ENCODE data around the gene DGKE. TPM values are rescaled to one million over a fixed set of nuclear protein-coding genes. Genes with fewer than 3 reads are reported as not detected.

DGKE gene
- total RNA-seq, 1 donor from 2014 or later = 2.8 TPM

- no peak overlapping the region for H3K27ac Mint-ChIP-seq (ENCODE audit: unreplicated experiment)
Observed at GRCh38 chr17:56812901-56813388, 21.0 kb upstream of the DGKE start.

GRCh38 chr17:56815711-56816110 lies 18.2 kb upstream of the DGKE start:
- H3K27me3 Mint-ChIP-seq (ENCODE audit: unreplicated experiment) = no peaks in the 10 kb centered on the region

More at GRCh38 chr17:56812901-56813388, 21.0 kb upstream of the DGKE start:
- no peak for TF ChIP-seq CTCF (IDR thresholded peaks at IDR 0.05; ENCODE audit: partially characterized antibody, unreplicated experiment)
- H3K4me3 Mint-ChIP-seq (ENCODE audit: unreplicated experiment) = no peak overlapping the region
- no peaks in the 10 kb centered on the region for H3K27me3 Mint-ChIP-seq (ENCODE audit: unreplicated experiment)
- H3K36me3 Mint-ChIP-seq (ENCODE audit: unreplicated experiment) = no peaks in the 10 kb centered on the region
- DNase-seq = no peak
- peaks cover 5% of the 10 kb centered on the region for H3K4me1 Mint-ChIP-seq (ENCODE audit: low read depth, unreplicated experiment)
- H3K9me3 Mint-ChIP-seq (ENCODE audit: unreplicated experiment) = no peaks in the 10 kb centered on the region

GRCh38 chr17:56817066-56817465 lies 16.9 kb upstream of the DGKE start:
- no peak overlapping the region for H3K4me3 Mint-ChIP-seq (ENCODE audit: unreplicated experiment)
- no peak for TF ChIP-seq CTCF (IDR thresholded peaks at IDR 0.05; ENCODE audit: partially characterized antibody, unreplicated experiment)
- no peaks in the 10 kb centered on the region for H3K27me3 Mint-ChIP-seq (ENCODE audit: unreplicated experiment)
- no peaks in the 10 kb centered on the region for H3K36me3 Mint-ChIP-seq (ENCODE audit: unreplicated experiment)
- DNase-seq = no peak
- peaks cover 3% of the 10 kb centered on the region for H3K9me3 Mint-ChIP-seq (ENCODE audit: unreplicated experiment)
- no peak overlapping the region for H3K27ac Mint-ChIP-seq (ENCODE audit: unreplicated experiment)
- no peaks in the 10 kb centered on the region for H3K4me1 Mint-ChIP-seq (ENCODE audit: low read depth, unreplicated experiment)

More at GRCh38 chr17:56815711-56816110, 18.2 kb upstream of the DGKE start:
- Mint-ChIP-seq H3K36me3 (ENCODE audit: unreplicated experiment) (no peaks in the 10 kb centered on the region), H3K4me3 (ENCODE audit: unreplicated experiment) (no peak overlapping the region), H3K4me1 (ENCODE audit: low read depth, unreplicated experiment) (peaks cover 5% of the 10 kb centered on the region), H3K27ac (ENCODE audit: unreplicated experiment) (no peak overlapping the region), H3K9me3 (ENCODE audit: unreplicated experiment) (peaks cover 3% of the 10 kb centered on the region)
- no peak for DNase-seq
- TF ChIP-seq CTCF (IDR thresholded peaks at IDR 0.05; ENCODE audit: partially characterized antibody, unreplicated experiment) = no peak

DNA sequence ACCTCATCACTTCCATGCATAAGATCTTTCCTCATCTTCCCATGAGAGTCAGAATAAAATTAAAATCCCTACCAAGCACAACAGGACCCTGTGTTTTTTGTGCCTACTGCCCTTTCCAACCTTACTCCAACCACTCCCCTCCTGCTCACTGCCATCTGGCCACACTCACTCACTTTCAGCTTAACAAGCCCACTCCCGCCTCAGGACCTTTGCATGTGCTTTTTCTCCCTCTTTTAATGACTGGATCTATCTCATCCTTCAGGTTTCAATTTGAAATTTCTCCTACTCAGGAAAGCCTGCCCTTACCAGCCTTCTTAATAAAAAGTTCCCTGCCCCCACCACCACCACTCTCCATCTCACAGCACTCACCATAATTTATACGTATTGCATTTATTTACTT lies 14.9 kb upstream of the DGKE start:
- no peak overlapping the region for H3K4me3 Mint-ChIP-seq (ENCODE audit: unreplicated experiment)
- peaks cover 3% of the 10 kb centered on the region for H3K9me3 Mint-ChIP-seq (ENCODE audit: unreplicated experiment)
- no peaks in the 10 kb centered on the region for H3K4me1 Mint-ChIP-seq (ENCODE audit: low read depth, unreplicated experiment)
- no peak for TF ChIP-seq CTCF (IDR thresholded peaks at IDR 0.05; ENCODE audit: partially characterized antibody, unreplicated experiment)
- no peaks in the 10 kb centered on the region for H3K27me3 Mint-ChIP-seq (ENCODE audit: unreplicated experiment)
- no peak for DNase-seq
- H3K27ac Mint-ChIP-seq (ENCODE audit: unreplicated experiment) = no peak overlapping the region
- H3K36me3 Mint-ChIP-seq (ENCODE audit: unreplicated experiment) = no peaks in the 10 kb centered on the region

GRCh38 chr17:56819431-56820145 lies 14.4 kb upstream of the DGKE start:
- peak; percentile 71 for DNase-seq
- no peaks in the 10 kb centered on the region for H3K27me3 Mint-ChIP-seq (ENCODE audit: unreplicated experiment)
- peaks cover 3% of the 10 kb centered on the region for H3K9me3 Mint-ChIP-seq (ENCODE audit: unreplicated experiment)
- no peak overlapping the region for H3K27ac Mint-ChIP-seq (ENCODE audit: unreplicated experiment)
- no peaks in the 10 kb centered on the region for H3K4me1 Mint-ChIP-seq (ENCODE audit: low read depth, unreplicated experiment)
- H3K4me3 Mint-ChIP-seq (ENCODE audit: unreplicated experiment) = no peak overlapping the region
- no peaks in the 10 kb centered on the region for H3K36me3 Mint-ChIP-seq (ENCODE audit: unreplicated experiment)
- peak; percentile 90 for TF ChIP-seq CTCF (IDR thresholded peaks at IDR 0.05; ENCODE audit: partially characterized antibody, unreplicated experiment)
